Panc1 (cell line): ENCODE measurements around the gene CTCFL. TPM values are rescaled to one million over a fixed set of nuclear protein-coding genes. Genes with fewer than 3 reads are reported as not detected.
"Not testable (repeated sequence)": the region's sequence is repeated elsewhere in the genome, so short reads cannot be mapped to it uniquely, and the experiment has no call there.

Experiments used
- ATAC-seq: fragments of 200-7000 bp; cut with Tn5 transposase; 2 replicates; pipeline ENCODE4 v1.9.1; 2020; ENCODE audit warnings: mild to moderate bottlenecking, moderate library complexity
- BruUV-seq: library from RNA; stranded (reverse); fragments of 400-500 nt; replicated peaks from 2 replicates; lab custom pipeline; 2021; lab: Mats Ljungman, UMichigan
- CTCF ChIA-PET: fragments of 300-600 bp; sonication (Branson Sonifier 250); formaldehyde crosslinking; loops from one replicate; lab custom pipeline; 2022; ENCODE audit warnings: antibody characterized with exemption; lab: Charles Lee
- POLR2A ChIA-PET: fragments of 300-600 bp; sonication (Branson Sonifier 250); formaldehyde crosslinking; loops from one replicate; lab custom pipeline; 2022; ENCODE audit warnings: antibody characterized with exemption; lab: Charles Lee
- DNase-seq: peaks from one replicate; pipeline ENCODE4 v3.0.0-alpha.2; 2010; ENCODE audit warnings: low read depth, low spot score
- H3K27ac ChIP-seq: 2 replicates; pipeline ENCODE4 v1.5.1; 2011; ENCODE audit warnings: mild to moderate bottlenecking, low read length, inconsistent platforms
- H3K27me3 ChIP-seq: fragments of 200-500 bp; sonication (Bioruptor generic); 2 replicates; pipeline ENCODE4 v1.6.0; 2014; ENCODE audit warnings: low read length, inconsistent platforms; ENCODE audit not compliant: control insufficient read depth, insufficient read depth
- H3K36me3 ChIP-seq: fragments of 200-500 bp; sonication (Bioruptor generic); 2 replicates; pipeline ENCODE4 v1.5.1; 2014; ENCODE audit warnings: inconsistent platforms, mild to moderate bottlenecking, low read length, moderate library complexity; ENCODE audit not compliant: control insufficient read depth, insufficient read depth
- H3K4me1 ChIP-seq: 2 replicates; pipeline ENCODE4 v1.5.1; 2011; ENCODE audit warnings: inconsistent platforms, mild to moderate bottlenecking, low read length, moderate library complexity; ENCODE audit not compliant: control insufficient read depth, insufficient read depth
- H3K4me3 ChIP-seq, 2 experiments: 2 replicates each; pipeline ENCODE4 v1.5.1; 2011 to 2012; ENCODE audit warnings: low read depth in 2 of 2, low read length in 2 of 2, mild to moderate bottlenecking in 2 of 2, inconsistent platforms in 1 of 2, moderate library complexity in 1 of 2
- H3K9me3 ChIP-seq: fragments of 200-500 bp; sonication (Bioruptor generic); 2 replicates; pipeline ENCODE4 v1.5.1; 2014; ENCODE audit warnings: low read depth, mild to moderate bottlenecking, inconsistent platforms, low read length, moderate library complexity; ENCODE audit not compliant: control insufficient read depth, insufficient read depth
- CTCF ChIP-seq: fragments of 450-650 bp; IDR thresholded peaks from 2 replicates; pipeline ENCODE4 v1.5.1; 2017; ENCODE audit warnings: mild to moderate bottlenecking
- POLR2AphosphoS5 ChIP-seq: IDR thresholded peaks from 2 replicates; pipeline ENCODE4 v1.6.1; 2012; ENCODE audit warnings: mild to moderate bottlenecking, low read depth, low read length, moderate library complexity
- REST ChIP-seq, 2 experiments: IDR thresholded peaks; 2 replicates each; pipeline ENCODE4 v1.6.1; 2011 to 2012; ENCODE audit warnings: low read depth in 2 of 2, control low read depth in 1 of 2, low read length in 1 of 2, mild to moderate bottlenecking in 1 of 2, moderate library complexity in 1 of 2; ENCODE audit not compliant: insufficient read depth in 1 of 2
- SIN3A ChIP-seq: IDR thresholded peaks from 2 replicates; pipeline ENCODE4 v1.6.1; 2012; ENCODE audit warnings: low read depth, mild to moderate bottlenecking, low read length, moderate library complexity, borderline replicate concordance; ENCODE audit not compliant: insufficient read depth
- TCF7L2 ChIP-seq: IDR thresholded peaks from 2 replicates; pipeline ENCODE4 v1.6.1; 2011; ENCODE audit warnings: mild to moderate bottlenecking, low read depth, low read length, inconsistent platforms
- in situ Hi-C: cut with HindIII; loops from 2 replicates; pipeline ENCODE4 v1.10.0; 2016; ENCODE audit warnings: low sequenced_read_pairs, low pct_unique_long_range_greater_than_20kb
- intact Hi-C: fragments of 100-400 bp; cut with micrococcal nuclease; formaldehyde crosslinking; loops from one replicate; pipeline ENCODE4 v1.10.0; 2022; ENCODE audit not compliant: unreplicated experiment
- total RNA-seq: library from RNA; stranded (reverse); gene quantifications from one replicate; pipeline ENCODE4 v1.2.1, GENCODE V29; 2021; ENCODE audit not compliant: unreplicated experiment

CTCFL gene
- total RNA-seq, 1 experiment from 2014 or later, result 0.05 TPM

DNA sequence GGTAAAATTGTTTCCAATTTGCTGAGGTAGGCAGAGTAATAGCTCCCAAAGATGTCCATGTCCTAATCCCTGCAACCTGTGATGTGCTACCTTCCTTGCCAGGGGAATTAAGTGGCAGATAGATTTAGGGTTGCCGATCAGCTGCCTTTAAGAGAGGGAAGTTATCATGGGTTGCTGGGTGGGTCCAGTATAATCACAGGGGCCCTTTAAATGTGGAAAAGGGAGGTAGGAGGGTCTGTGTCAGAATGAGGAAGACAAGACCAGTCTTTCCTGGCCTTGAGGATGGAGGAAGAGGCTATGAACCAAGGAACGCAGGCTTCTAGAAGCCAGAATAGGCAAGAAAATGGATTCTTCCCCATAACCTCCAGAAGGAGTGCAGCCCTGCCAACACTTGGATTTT lies 50.7 kb downstream of the CTCFL start:
- ATAC-seq (no peak), DNase-seq (no peak)
- Histone ChIP-seq H3K36me3 (no peaks in the 10 kb centered on the region), H3K4me1 (peaks cover 2% of the 10 kb centered on the region; the same call in 1 of the 2 replicates), H3K27ac (no peak overlapping the region), H3K4me3 (no peak overlapping the region), H3K27me3 (no peaks in the 10 kb centered on the region; the same call in 1 of the 2 replicates), H3K9me3 (no peaks in the 10 kb centered on the region)
- intact Hi-C loops, result no loop called here
- in situ Hi-C loops, result no loop called here
- ChIA-PET CTCF (no interaction called here), POLR2A (no interaction called here)
- TF ChIP-seq TCF7L2 (no peak), SIN3A (no peak), REST (IDR thresholded peaks at IDR 0.05; ENCODE audit: insufficient read depth in 1 of 2, low read depth in 2 of 2, low read length in 1 of 2) (no peak), CTCF (no peak), POLR2AphosphoS5 (no peak)
- BruUV-seq, result no TSS peak

DNA sequence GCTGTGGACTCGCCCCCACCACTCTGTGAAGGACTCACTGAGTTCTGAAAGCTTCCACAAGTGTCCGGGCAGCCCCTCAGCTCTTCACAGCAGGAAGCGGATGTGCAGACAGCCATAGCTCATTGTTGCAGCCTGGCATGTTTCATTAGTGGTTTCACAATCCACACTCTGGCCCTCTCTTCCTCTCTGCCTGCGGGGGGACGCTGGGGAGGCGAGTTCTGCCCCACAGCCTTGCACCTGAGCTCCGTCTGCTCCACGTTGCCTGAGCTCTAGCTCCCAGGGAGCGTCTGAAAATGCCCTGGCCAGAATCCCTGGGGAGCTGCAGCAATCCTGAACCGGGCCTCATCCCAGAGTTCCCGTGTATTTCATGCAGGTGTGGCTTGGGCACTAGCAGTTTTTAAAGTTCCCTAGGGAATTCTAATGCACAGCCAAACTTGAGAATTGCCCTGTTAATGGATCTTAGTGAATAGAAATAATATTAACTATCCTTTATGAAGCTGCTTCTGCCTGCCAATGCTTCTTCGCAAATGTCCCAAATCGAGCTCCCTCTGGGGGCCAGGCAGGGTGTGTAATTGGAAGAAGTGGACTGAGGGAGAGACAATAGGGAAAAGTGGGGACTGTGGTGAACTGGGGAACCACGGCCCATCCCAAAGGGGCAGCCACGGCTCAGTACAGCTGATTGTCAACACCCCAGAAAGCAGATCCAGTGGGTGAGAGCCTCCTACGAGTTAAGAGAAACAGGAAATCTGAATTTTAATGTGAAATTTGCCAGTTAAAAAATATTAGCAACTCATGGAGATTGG lies 51.5 kb downstream of the CTCFL start:
- Histone ChIP-seq H3K27ac (no peak overlapping the region), H3K27me3 (no peaks in the 10 kb centered on the region; the same call in 1 of the 2 replicates), H3K9me3 (no peaks in the 10 kb centered on the region), H3K4me3 (no peak overlapping the region), H3K4me1 (peaks cover 3% of the 10 kb centered on the region; the same call in 1 of the 2 replicates), H3K36me3 (no peaks in the 10 kb centered on the region)
- no TSS peak for BruUV-seq
- CTCF ChIA-PET, result no interaction called here
- intact Hi-C loops (no loop called here), in situ Hi-C loops (no loop called here)
- DNase-seq (no peak), ATAC-seq (no peak)
- POLR2A ChIA-PET, result no interaction called here
- TF ChIP-seq SIN3A (no peak), CTCF (no peak), REST (IDR thresholded peaks at IDR 0.05; ENCODE audit: insufficient read depth in 1 of 2, low read depth in 2 of 2, low read length in 1 of 2) (no peak), TCF7L2 (no peak), POLR2AphosphoS5 (no peak)

DNA sequence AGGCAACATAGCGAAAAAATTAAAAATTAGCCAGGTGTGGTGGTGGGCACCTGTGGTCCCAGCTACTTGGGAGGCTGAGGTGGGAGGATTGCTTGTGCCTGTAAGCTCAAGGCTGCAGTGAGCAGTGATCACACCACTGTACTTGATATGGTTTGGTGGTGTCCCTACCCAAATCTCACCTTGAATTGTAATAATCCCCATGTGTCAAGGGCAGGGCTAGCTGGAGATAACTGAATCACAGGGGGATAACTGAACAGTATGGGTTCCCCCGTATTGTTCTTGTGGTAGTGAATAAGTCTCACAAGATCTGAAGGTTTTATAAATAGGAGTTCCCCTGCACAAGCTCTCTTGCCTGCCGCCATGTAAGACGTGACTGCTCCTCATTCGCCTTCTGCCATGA lies 52.5 kb downstream of the CTCFL start:
- in situ Hi-C loops, POLR2A ChIA-PET, H3K36me3 ChIP-seq, H3K27ac ChIP-seq, BruUV-seq, H3K9me3 ChIP-seq, ATAC-seq, H3K4me1 ChIP-seq, H3K27me3 ChIP-seq, intact Hi-C loops, H3K4me3 ChIP-seq, DNase-seq, CTCF ChIA-PET: not testable (repeated sequence)
